Colonic mucosa (tissue), 4 donors: ENCODE data around the gene CEP152. TPM values are rescaled to one million over a fixed set of nuclear protein-coding genes. Genes with fewer than 3 reads are reported as not detected.

Experiments
- DNase-seq: peaks from one replicate; pipeline ENCODE4 v3.0.0-alpha.2; 2020
- H3K27ac ChIP-seq: fragments of 200-600 bp; one replicate; pipeline ENCODE4 v1.8.0; 2021
- H3K27me3 ChIP-seq: fragments of 200-600 bp; one replicate; pipeline ENCODE4 v1.8.0; 2021
- H3K36me3 ChIP-seq: fragments of 200-600 bp; one replicate; pipeline ENCODE4 v1.8.0; 2021
- H3K4me1 ChIP-seq: fragments of 200-600 bp; one replicate; pipeline ENCODE4 v1.8.0; 2021; ENCODE audit warnings: mild to moderate bottlenecking
- H3K4me3 ChIP-seq: fragments of 200-600 bp; one replicate; pipeline ENCODE4 v1.8.0; 2021
- H3K9ac ChIP-seq, 2 donors: one replicate each; pipeline ENCODE4 v1.7.0; 2013; ENCODE audit warnings: control low read depth in 2 of 2, low read depth in 2 of 2, low read length in 2 of 2
- H3K9me3 ChIP-seq: fragments of 200-600 bp; one replicate; pipeline ENCODE4 v1.8.0; 2021
- intact Hi-C: fragments of 100-400 bp; cut with DNase I; formaldehyde crosslinking; loops from one replicate; pipeline ENCODE4 v1.14.1; 2022
- total RNA-seq, 2 donors: library from RNA; stranded (reverse); fragmentation: NEBNext Ultra II Directional in 1 of 2; extraction: Animal tissue kit (Norgen Biotek cat#: 25700) in 1 of 2; gene quantifications; one replicate each; pipeline ENCODE4 v1.2.1, GENCODE V29; 2021
- TF ChIP-seq, protein P1 (sequence below): fragments of 200-600 bp; IDR thresholded peaks from one replicate; pipeline ENCODE4 v1.8.0; 2022; ENCODE audit warnings: antibody characterized with exemption, mild to moderate bottlenecking
- donor health status: healthy.
- donor health status: DM: no; HTN: no; CAD: no.
- donor health status: DM: no; HTN: no; CAD: no.

The CEP152 gene
- total RNA-seq, 2 donors from 2014 or later, result 4.8 to 11.8 TPM

DNA sequence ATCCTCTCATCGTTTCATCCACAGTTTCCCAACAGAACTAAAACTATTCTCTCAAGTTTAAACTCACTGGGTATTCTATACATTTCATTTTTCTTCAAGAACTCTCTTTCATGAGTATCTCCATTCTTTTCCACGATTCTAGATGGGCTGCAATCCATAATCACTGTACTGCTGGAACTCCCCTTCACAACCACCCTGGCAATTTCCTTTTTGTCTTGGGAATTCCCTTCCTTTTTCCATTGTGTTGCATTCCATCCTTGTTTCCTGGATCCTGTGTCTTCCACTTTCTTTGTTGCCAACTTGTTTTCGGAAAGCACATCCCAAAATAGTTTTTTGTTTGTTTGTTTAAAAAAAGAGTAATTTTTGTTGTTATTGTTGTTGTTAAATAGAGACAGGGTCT is 98.3 kb downstream of the CEP152 start:
- H3K9me3 ChIP-seq, result no peaks in the 10 kb centered on the region
- no peaks in the 10 kb centered on the region for H3K36me3 ChIP-seq
- DNase-seq, result no peak
- no peak overlapping the region for H3K9ac ChIP-seq
- H3K4me3 ChIP-seq, result no peak overlapping the region
- intact Hi-C loops, result no loop called here
- no peaks in the 10 kb centered on the region for H3K4me1 ChIP-seq
- TF ChIP-seq, protein P1, sequence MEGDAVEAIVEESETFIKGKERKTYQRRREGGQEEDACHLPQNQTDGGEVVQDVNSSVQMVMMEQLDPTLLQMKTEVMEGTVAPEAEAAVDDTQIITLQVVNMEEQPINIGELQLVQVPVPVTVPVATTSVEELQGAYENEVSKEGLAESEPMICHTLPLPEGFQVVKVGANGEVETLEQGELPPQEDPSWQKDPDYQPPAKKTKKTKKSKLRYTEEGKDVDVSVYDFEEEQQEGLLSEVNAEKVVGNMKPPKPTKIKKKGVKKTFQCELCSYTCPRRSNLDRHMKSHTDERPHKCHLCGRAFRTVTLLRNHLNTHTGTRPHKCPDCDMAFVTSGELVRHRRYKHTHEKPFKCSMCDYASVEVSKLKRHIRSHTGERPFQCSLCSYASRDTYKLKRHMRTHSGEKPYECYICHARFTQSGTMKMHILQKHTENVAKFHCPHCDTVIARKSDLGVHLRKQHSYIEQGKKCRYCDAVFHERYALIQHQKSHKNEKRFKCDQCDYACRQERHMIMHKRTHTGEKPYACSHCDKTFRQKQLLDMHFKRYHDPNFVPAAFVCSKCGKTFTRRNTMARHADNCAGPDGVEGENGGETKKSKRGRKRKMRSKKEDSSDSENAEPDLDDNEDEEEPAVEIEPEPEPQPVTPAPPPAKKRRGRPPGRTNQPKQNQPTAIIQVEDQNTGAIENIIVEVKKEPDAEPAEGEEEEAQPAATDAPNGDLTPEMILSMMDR, result no peak
- no peaks in the 10 kb centered on the region for H3K27me3 ChIP-seq
- H3K27ac ChIP-seq, result no peak overlapping the region

DNA sequence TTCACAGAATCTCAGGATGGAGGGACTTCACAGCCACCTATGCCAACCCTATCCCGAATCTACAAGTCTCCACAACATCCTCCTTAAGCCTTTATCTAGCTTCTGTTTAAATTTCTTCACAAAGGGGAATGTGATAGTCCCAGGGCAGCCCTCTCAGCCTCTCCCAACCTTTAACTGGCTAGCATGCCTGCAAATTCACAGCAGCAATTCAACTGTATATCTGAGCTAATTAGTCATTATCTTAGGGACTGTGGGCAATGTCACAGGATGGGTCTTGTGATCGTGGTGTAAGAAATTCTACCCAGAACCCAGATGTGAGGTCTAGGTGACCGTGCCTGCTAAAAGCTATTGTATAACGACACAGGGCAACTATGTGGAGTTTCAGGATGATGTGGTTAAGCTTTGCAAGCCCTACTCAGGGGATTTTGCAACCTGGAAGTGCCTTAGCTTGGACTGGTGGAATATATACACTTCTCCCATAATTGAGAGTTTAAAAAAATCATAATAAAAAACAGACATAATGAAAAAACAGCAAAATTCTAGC is 99.8 kb downstream of the CEP152 start:
- intact Hi-C loops, result no loop called here
- no peaks in the 10 kb centered on the region for H3K9me3 ChIP-seq
- no peaks in the 10 kb centered on the region for H3K36me3 ChIP-seq
- TF ChIP-seq, protein P1, result no peak
- no peaks in the 10 kb centered on the region for H3K4me1 ChIP-seq
- H3K9ac ChIP-seq, result no peak overlapping the region
- H3K4me3 ChIP-seq, result no peak overlapping the region
- H3K27ac ChIP-seq, result no peak overlapping the region
- DNase-seq, result no peak
- H3K27me3 ChIP-seq, result no peaks in the 10 kb centered on the region

DNA sequence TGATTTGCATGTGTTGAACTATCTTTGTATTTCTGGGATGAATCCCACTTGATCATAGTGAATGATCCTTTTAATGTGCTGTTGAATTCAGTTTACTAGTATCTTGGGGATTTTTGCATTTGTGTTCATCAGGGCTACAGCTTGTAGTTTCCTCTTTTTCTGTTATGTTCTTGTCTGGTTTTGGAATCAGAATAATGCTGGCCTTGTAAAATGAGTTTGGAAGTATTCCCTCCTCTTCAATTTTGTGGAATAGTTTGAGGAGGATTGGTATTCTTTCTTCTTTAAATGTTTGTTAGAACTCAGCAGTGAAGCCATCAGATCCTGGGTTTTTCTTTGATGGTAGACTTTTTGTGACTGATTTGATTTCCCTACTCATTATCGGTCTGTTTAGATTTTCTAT is 102.2 kb downstream of the CEP152 start:
- TF ChIP-seq, protein P1, result no peak
- DNase-seq, result no peak
- H3K9ac ChIP-seq, result no peak overlapping the region

GRCh38 chr15:48705381-48705780 is 105.5 kb downstream of the CEP152 start:
- intact Hi-C loops, result no loop called here
- DNase-seq, result no peak

More for the DNA sequence above, 102.2 kb downstream of the CEP152 start:
- Histone ChIP-seq H3K9me3 (no peaks in the 10 kb centered on the region), H3K36me3 (no peaks in the 10 kb centered on the region), H3K27ac (no peak overlapping the region), H3K4me1 (no peaks in the 10 kb centered on the region), H3K4me3 (no peak overlapping the region), H3K27me3 (no peaks in the 10 kb centered on the region)
- intact Hi-C loops, result no loop called here

DNA sequence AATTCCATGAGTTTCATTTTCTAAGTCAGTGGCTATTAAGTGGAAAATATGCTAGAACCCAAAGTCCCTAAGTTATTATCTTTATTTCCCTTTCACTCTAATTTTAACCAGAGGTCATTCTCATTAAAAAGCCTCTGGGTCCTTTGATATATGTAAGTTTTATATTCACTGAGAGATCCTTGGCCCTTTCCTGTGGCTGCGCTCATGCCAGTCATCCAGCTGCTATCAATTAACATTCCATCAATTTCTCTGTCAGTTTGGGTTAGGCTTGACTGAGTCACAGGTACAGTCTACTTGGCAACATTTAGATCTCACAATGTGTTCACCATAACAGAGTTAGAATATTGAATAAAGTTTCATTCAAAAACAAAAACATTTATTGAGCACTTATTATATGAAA is 107.3 kb downstream of the CEP152 start:
- intact Hi-C loops, result no loop called here
- H3K27ac ChIP-seq, result no peak overlapping the region

More at GRCh38 chr15:48705381-48705780, 105.5 kb downstream of the CEP152 start:
- H3K36me3 ChIP-seq, result no peaks in the 10 kb centered on the region
- H3K9ac ChIP-seq, result no peak overlapping the region
- TF ChIP-seq, protein P1, result no peak
- no peak overlapping the region for H3K4me3 ChIP-seq
- H3K4me1 ChIP-seq, result no peaks in the 10 kb centered on the region
- H3K9me3 ChIP-seq, result no peaks in the 10 kb centered on the region
- H3K27me3 ChIP-seq, result no peaks in the 10 kb centered on the region
- H3K27ac ChIP-seq, result no peak overlapping the region

More for the DNA sequence above, 107.3 kb downstream of the CEP152 start:
- Histone ChIP-seq H3K9me3 (no peaks in the 10 kb centered on the region), H3K4me1 (no peaks in the 10 kb centered on the region), H3K36me3 (no peaks in the 10 kb centered on the region), H3K4me3 (no peak overlapping the region), H3K9ac (no peak overlapping the region), H3K27me3 (no peaks in the 10 kb centered on the region)
- DNase-seq, result no peak
- TF ChIP-seq, protein P1, result no peak
